ENCODE measurements around the gene RTEL1. TPM values are rescaled to one million over a fixed set of nuclear protein-coding genes. Genes with fewer than 3 reads are reported as not detected.

Gene RTEL1
- total RNA-seq, 3 donors from 2014 or later (not counting 1 experiment from before 2014, with no cell fraction given): 36.3 to 52.0 (median 40.4) TPM

GRCh38 chr20:63736893-63737694, 79.0 kb downstream of the RTEL1 start:
- peak overlapping the region; percentile 62 for H3K4me3 ChIP-seq (ENCODE audit: low read length)
- H3K4me1 ChIP-seq (ENCODE audit: control insufficient read depth, insufficient read depth, low read length): peaks cover 63% of the 10 kb centered on the region
- TF ChIP-seq CTCF (IDR thresholded peaks at IDR 0.05): no peak
- Mint-ChIP-seq H3K27ac (peak overlapping the region; percentile 83 to 92), H3K9me3 (no peaks in the 10 kb centered on the region), H3K27me3 (ENCODE audit: low read depth in 2 of 2) (no peaks in the 10 kb centered on the region), H3K4me1 (peaks cover 21 to 46% of the 10 kb centered on the region in 2 donors), H3K4me3 (peak overlapping the region; percentile 89), H3K36me3 (no peaks in the 10 kb centered on the region)
- DNase-seq (peak; percentile 55 to 80), ATAC-seq (peak; percentile 25 to 27 (median 27))
- H3K27me3 ChIP-seq (ENCODE audit: control insufficient read depth, insufficient read depth, low read length): no peaks in the 10 kb centered on the region
- intact Hi-C loops (cut with micrococcal nuclease): loop anchor here (10.0 kb wide), 1 partner anchor 102 kb away; no protein-coding TSS in a partner anchor
- 2% methylated on average over 30 of the region's 30 CpGs for WGBS (ENCODE audit: insufficient coverage)
- H3K36me3 ChIP-seq (ENCODE audit: control insufficient read depth, insufficient read depth, low read length): peaks cover 33% of the 10 kb centered on the region
- H3K27ac ChIP-seq (ENCODE audit: low read length): peak overlapping the region; percentile 73
- H3K9me3 ChIP-seq (ENCODE audit: control insufficient read depth, insufficient read depth, low read length): no peaks in the 10 kb centered on the region

- Mint-ChIP-seq H3K27ac (peak overlapping the region in 1 of 2 donors; percentile 92), H3K4me3 (peak overlapping the region; percentile 89), H3K9me3 (no peaks in the 10 kb centered on the region), H3K36me3 (no peaks in the 10 kb centered on the region), H3K27me3 (ENCODE audit: low read depth in 2 of 2) (no peaks in the 10 kb centered on the region), H3K4me1 (peaks cover 21 to 46% of the 10 kb centered on the region in 2 donors)
- Histone ChIP-seq H3K36me3 (ENCODE audit: control insufficient read depth, insufficient read depth, low read length) (peaks cover 35% of the 10 kb centered on the region), H3K4me3 (ENCODE audit: low read length) (peak overlapping the region; percentile 62), H3K27me3 (ENCODE audit: control insufficient read depth, insufficient read depth, low read length) (no peaks in the 10 kb centered on the region), H3K9me3 (ENCODE audit: control insufficient read depth, insufficient read depth, low read length) (no peaks in the 10 kb centered on the region), H3K27ac (ENCODE audit: low read length) (peak overlapping the region; percentile 73), H3K4me1 (ENCODE audit: control insufficient read depth, insufficient read depth, low read length) (peaks cover 61% of the 10 kb centered on the region)
- ATAC-seq (peak; percentile 0), DNase-seq (no peak)
- intact Hi-C loops (cut with micrococcal nuclease): loop anchor here (10.0 kb wide), 1 partner anchor 103 kb away; no protein-coding TSS in a partner anchor
- 1% methylated on average over 25 of the region's 26 CpGs for WGBS (ENCODE audit: insufficient coverage)
- TF ChIP-seq CTCF (IDR thresholded peaks at IDR 0.05): no peak
Observed at GRCh38 chr20:63737695-63737944, 79.5 kb downstream of the RTEL1 start.

GRCh38 chr20:63737945-63738686, 80.0 kb downstream of the RTEL1 start:
- peaks cover 21 to 46% of the 10 kb centered on the region in 2 donors for H3K4me1 Mint-ChIP-seq
- TF ChIP-seq CTCF (IDR thresholded peaks at IDR 0.05): no peak
- Histone ChIP-seq H3K27me3 (ENCODE audit: control insufficient read depth, insufficient read depth, low read length) (no peaks in the 10 kb centered on the region), H3K9me3 (ENCODE audit: control insufficient read depth, insufficient read depth, low read length) (no peaks in the 10 kb centered on the region), H3K4me3 (ENCODE audit: low read length) (peak overlapping the region; percentile 62), H3K27ac (ENCODE audit: low read length) (peak overlapping the region; percentile 38), H3K4me1 (ENCODE audit: control insufficient read depth, insufficient read depth, low read length) (peaks cover 61% of the 10 kb centered on the region), H3K36me3 (ENCODE audit: control insufficient read depth, insufficient read depth, low read length) (peaks cover 35% of the 10 kb centered on the region)
- intact Hi-C loops (cut with micrococcal nuclease): loop anchor here (10.0 kb wide), 1 partner anchor 103 kb away; no protein-coding TSS in a partner anchor
- peak; percentile 10 to 18 (median 11) for ATAC-seq
- 17% methylated on average over 43 of the region's 43 CpGs for WGBS (ENCODE audit: insufficient coverage)
- no peaks in the 10 kb centered on the region for H3K27me3 Mint-ChIP-seq (ENCODE audit: low read depth in 2 of 2)
- DNase-seq: peak in 1 of 2 donors; percentile 66
- peak overlapping the region; percentile 89 for H3K4me3 Mint-ChIP-seq
- H3K27ac Mint-ChIP-seq: peak overlapping the region in 1 of 2 donors; percentile 40
- H3K9me3 Mint-ChIP-seq: no peaks in the 10 kb centered on the region
- H3K36me3 Mint-ChIP-seq: no peaks in the 10 kb centered on the region

All from natural killer cell (primary cell).